Activated CD4-positive, alpha-beta T cell treated with anti-CD3 and anti-CD28 coated beads for 1 hour (primary cell): ENCODE measurements around the gene NEDD9.

ENCODE experiments used
- DNase-seq: peaks from one replicate; pipeline ENCODE4 v3.0.0-alpha.2; 2020

The NEDD9 gene

DNA sequence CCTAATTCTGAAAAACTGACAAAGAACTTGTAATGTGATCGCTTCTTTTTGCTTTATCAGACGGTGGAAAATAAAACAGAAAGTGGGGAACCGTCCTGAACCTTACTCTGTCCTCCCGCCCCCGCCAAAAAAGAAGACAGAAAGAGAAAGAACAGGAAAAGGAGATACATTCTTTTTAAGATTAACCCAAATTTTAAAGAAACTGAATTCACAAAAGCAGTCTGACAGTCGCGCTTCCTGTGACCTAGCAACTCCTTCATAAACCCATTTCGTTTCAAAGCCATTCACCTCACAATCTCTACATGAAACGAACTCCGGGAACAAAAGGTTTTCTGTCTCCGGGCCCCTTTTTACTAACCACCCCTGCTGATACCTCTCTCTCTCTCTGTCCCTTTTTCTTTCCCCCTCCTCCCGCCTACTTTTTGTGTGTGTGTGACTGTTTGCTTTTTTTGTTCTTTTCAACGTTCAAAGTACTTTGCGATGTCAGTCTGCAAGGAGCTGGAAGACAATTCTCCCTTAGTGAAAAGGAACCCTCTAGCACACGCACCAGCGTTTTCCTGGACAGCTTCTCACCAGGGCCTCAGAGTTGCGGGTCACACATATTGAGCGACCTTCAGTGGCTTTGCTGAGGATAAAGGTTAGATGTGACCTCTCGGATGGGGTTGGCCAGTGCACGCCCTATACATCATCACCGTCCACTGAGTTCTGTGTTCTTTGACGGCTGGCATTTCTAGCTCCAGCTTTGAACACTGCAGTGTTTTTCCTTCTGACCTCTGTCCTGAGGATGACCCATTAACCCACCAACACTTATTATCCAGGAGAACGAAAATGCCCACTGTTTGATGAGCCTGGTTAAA lies 530 bp upstream of the NEDD9 start:
- no peak for DNase-seq

DNA sequence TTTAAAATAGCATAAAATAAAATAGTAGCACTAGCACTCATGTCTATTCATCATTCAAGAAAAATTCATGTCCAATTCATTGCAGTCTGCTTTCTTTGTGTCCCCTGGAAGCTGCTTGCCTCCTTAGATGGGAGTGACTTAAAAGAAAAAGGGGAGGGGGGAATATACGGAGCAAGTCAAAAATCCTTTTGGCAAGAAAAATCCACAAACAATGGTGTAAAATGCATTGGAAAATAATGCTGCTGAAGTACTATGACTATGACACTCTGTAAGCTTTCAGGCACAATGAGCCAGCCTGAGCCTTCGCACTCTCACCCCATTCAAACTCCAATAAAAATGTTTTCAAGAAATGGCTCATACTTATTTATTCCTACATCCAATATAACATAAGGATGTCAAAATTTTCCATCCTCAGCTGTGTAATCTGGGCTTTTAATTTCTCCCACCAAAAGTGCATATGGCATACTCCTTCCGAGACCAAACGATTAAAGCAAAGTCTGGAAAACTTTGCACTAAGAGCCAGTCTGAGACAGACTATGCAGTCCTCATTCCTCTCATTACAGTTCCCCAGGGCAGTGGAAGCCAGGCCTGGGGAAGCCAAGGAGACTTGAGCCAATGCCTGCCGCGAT lies 790 bp downstream of the NEDD9 start:
- no peak for DNase-seq

DNA sequence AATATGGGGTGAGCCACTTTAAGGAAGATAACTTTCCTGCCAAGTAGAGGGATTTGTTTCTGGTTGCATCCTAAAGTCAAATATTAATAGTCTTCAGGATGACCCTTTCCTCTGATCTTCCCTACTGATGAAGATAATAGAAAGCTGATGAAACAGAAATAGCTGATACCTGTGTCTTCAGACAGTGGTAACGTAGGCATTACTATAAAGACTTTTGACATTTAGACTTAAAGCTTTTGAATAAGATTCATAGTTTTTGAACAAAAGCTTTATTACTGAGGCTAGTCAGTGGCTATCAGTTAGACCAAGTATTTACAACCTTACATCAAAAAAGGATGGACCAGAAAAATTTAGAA lies 1.4 kb downstream of the NEDD9 start:
- DNase-seq, result no peak

GRCh38 chr6:11230158-11231107 lies 2.0 kb downstream of the NEDD9 start:
- no peak for DNase-seq

GRCh38 chr6:11229655-11230046 lies 2.8 kb downstream of the NEDD9 start:
- DNase-seq, result no peak

DNA sequence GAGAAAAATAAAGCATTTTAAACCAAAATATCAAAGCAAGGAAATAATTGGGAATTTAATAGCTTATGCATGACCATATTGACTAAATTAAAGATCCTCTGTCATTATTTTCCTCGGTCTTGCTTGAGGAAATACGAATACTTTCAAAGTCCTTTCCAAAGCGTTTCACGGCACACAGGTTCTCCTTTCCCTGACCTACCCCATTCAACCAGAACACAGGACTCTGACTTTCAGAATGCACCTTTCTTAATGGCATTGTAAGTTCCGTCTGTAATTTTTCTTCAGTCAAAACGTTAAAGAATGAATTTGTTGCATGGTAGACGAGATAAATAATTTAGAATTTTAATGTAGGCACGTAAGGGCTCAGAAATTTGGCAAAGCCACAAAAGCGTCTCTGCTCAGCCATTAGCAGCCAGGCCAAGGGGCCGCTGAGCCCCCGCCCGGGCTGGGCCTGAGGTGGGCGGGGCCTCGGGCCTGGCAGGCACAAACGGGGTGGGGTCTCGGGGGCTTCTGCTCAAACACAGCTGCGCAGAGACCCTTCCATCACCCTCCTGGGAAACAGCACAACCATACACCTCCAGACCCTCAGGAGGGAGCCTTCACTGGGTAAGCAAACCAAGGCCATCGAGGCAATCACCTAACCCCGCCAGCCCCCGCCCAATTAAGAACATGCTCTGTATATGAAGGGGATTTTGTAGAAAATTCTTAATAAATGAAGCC lies 3.4 kb downstream of the NEDD9 start:
- DNase-seq, result no peak

GRCh38 chr6:11227698-11228097 lies 4.8 kb downstream of the NEDD9 start:
- DNase-seq, result no peak

DNA sequence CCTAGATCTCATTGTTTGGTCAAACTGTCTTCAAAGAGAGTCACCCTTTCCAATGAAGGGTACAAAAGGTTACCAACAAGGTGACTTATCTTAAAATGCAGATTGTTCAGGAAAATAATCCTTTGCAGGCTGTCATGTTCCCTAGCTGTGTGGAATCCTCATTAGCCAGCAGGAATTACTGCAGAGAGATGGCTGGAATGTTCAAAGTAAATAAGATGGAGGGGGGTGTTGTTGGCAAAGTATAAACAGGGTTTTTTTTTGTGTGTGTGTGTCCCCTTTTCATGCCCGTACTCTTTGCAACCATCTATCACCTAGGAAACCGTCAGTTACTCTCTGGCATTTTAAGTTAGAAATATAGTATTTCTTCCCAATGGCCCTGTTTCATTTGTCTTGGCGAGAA lies 6.5 kb downstream of the NEDD9 start:
- no peak for DNase-seq

DNA sequence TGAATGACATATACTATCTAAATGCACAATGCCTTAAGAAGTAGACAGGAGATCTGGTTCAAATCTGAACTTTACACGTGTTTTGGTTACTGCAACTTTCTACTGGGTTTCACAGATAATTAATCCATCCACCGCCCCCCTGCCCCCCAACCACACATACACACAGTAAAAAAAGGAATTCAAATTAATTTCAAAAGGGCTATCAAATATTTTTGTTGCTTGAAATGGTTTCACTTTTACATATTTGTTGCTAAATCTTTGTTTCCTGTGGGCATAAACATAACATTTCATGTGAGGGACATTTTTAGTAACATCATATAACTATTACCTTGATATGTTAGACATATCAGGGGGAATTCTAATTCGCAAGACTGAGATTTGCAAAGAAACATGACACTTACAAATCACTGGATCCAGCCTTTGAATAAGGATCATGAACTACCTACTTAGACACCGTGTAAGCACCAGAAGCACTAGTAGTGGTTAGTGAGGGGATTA lies 7.5 kb downstream of the NEDD9 start:
- no peak for DNase-seq

GRCh38 chr6:11224252-11224965 lies 8.1 kb downstream of the NEDD9 start:
- no peak for DNase-seq

DNA sequence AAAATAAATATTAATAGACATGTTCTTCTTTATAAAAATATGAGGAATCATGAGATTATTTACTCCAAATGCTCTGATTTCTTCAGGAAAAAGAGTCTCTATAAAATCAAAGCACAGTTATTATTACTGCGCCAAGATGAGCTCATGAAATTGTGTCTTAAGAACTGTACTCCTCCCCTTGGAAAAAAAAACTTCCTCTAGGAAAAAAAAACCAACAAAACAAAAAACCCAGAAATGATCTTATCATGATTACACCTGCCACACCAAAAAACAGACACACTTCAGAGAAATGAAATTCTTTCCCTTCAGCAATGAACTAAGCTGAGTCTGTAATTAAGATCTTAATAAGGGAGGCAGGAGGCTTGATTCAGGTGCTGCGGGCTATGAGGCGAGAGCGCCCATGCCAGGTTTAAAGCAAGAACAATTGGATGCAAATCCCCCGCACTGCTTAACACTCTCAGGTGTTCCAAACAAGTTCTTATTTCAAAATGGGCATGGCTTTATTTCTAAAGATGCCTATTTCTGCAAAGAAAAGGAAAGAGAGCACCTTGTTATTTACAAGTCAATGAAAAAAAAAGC lies 9.1 kb downstream of the NEDD9 start:
- DNase-seq, result no peak

DNA sequence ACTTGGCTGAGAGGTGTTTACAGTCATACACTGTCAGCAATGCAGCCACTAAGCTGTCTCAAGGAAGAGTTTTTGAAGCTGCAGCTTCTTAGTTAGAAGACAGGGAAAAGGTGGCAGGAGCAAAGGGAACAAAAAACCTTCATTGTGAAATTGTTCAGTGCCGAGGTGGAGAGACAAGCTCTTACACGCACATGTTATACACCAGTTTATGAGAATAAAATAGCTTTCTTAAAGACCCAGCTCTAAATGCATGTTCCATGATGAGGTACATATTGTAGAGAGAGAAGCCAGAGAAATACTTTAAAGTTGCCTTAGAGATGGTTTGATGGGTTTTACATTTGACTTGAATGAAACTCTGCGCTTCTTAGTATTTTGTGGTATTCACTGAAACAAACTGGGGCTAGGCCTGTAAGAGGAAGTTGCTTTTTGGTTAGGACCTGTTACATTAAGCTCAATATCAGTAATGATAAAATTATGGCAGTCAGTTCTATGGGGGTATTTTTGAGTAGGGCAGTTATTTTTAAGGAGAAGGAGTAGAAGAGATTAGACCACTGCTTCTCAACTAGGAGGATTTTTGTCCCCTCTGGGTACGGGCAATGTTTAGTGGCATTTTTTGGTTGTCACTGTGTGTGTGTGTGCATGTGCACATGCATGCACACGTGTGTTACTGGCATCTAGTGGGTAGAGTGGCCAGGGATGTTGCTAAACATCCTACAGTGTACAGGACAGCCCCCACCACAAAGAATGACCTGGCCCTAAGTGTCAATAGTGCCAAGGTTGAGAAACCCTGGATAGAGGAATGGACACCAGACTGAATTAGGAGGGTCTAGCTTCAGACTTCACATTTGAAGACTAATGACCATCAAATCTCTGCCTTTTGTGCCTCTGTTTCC lies 9.8 kb downstream of the NEDD9 start:
- no peak for DNase-seq

- DNase-seq, result no peak
Observed at GRCh38 chr6:11221623-11222384, 10.7 kb downstream of the NEDD9 start.

DNA sequence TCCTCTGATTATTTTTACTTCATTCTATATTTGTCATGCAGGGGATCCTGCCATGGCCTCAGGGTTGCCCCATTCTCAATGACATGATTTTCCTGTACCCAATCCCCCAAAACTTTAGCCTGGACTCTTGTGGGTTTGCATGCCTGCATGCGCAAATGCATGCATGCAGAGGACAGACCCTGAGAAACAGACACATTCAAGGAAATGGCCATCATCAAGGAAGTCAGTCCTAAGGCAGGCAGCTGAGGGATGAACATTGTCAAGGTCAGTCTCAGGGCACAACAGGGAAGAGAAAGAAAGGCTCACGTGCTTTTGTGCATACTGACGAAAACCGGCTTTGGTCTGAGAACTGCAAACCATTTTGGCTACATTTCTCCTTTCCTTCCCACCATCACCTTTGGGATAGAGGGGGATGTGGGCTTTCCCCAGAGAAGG lies 13.1 kb downstream of the NEDD9 start:
- DNase-seq, result no peak

DNA sequence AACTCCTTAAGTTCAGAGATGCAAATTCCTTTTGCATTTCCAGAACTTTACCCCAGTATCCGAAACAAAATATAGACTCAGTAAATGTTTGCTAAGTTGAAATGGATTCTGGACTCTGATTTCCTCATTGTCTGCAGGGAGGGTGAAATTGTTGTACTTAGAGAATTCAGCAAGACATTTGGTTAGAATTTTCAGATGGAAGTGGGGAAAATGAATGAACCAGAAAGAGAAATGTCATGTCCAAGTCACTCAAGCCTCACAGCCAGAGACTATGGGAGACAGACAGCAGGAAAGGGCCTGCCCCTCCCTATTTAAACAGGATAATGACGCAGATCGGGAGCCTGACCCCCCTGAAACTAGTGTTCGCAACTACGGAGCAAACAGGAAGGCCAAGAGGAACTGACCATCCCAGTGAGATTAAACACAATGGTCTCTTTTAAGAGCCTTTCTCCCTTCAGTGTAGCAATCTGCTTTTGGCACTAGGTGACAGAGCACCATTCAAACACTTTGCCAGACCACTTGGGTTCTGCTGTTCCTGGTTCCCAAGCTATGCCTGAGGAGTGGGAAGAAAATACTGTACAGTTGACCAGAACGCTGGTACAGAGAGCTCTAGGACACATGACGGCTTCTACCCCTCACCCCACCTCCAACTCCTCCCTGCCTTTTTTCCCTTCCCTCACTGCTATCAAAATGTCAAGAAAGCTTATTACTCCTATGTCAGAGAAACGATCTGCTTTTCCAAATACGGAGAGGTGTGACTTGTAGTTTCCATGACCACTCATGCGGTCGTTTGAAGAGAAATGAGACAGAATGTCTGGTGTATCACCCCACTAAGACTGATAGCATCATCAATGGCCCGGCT lies 13.7 kb downstream of the NEDD9 start:
- no peak for DNase-seq

GRCh38 chr6:11218102-11218442 lies 14.4 kb downstream of the NEDD9 start:
- no peak for DNase-seq

- DNase-seq, result no peak
Observed at GRCh38 chr6:11217360-11218101, 14.9 kb downstream of the NEDD9 start.

DNA sequence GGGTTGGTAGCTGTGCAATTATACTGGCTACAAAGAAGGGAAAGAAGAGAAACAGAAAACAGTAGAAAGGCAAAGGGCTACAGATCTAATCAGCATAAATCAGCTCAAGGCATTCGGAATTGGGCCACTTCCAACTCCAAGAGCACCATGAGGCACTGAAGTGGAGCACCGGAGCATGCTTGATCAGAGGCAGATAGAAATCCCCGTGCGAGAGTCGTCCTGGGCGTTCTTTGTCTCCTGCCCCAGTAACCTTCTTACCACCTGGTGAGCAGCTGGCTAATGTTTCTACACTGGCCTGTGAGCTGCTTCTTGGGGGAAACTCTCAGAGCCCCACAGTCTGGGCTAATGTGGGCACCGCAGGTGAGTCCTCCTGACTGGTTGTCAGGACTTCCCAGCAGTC lies 16.7 kb downstream of the NEDD9 start:
- no peak for DNase-seq
